Measurements from ENCODE around the gene IL21R.

IL21R gene

DNA sequence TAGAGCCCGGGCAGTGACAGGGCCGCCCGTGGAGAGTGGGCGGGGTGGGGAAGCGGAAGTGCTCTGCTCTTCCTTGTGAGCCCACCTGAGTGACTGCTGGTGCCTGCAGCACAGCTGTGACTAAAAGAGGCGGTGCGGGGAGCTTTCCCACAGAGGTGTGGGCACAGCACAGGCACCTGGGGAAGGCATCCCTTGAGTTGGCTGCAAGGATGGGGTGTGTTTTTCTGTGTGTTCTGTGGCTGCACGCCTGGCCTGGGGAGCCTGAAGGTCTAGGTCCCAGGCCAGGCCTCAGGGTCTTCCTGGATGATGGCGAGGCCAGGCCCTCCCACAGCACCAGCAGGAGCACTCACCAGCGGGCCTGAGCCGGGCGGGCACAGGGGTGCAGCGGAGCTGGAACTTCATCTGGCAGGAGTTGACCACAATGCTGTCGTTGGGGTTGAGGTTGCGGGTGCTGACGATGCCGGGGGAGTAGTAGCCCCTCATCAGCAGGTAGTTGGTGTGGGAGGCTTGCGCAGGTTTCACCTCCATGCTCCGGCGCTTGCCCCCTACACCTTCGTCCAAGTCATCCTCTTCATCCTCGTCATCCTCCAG, 67.1 kb downstream of the IL21R start:
- DNase-seq: no peak

DNA sequence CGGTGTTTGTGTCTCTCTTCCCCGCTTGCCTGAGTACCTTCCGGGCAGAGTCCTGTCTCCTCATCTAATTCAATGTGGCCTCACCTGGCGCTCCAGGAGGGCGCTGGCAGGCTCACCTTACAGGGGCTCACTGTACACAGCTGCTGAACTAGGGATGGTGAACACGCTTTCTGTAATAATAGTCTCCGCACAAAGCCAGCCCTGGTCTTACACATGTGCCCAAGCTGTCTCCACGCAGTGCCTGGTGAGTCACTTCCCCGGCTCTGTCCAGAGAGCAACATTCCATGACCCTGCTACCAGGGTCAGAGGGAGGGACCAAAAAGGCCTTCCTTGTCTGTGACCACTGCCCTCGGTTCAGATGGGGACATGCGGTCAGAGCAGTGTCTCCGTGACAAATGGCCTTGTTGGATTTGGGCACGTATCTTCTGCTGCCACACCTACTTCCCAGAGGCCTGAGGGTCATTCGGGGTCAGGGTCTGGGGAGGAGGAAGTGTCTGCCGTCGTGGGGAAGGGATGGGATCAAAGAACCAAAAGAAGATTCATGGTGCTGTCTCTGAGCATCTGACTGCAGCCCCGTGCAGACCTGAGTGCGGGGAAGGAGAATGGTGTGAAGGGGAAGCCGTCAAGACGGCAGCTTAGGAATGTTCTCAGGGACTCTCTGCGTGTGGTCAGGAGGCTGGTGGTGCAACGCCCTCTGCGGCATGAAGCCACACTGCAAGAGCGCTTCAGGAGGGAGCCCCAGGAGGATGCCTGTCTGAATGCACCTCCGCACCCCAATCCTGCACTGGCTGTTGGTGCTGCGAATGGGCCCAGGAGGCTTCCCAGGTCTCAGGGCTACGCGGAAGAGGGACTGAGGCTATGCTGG, 68.8 kb downstream of the IL21R start:
- no peak for DNase-seq

DNA sequence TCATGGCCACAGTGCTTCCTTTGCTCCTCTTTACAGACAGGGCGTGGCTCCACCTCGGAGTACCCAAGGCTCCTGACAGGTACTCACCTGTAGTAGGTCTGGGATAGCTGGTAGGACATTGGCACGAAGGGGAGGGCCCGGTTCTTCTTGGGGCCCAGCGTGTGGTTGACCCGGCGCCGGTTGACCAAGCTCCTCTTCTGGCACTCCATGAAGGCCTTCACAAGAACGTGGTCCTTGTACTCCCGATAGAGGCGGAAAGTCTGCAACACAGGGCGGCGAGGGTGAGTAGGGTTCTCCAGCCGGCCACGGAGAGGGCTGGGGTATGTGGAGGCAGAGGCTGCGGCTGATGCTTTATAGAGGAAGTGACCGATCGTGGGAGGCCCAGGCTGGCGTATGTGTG, 69.7 kb downstream of the IL21R start:
- DNase-seq: no peak

DNA sequence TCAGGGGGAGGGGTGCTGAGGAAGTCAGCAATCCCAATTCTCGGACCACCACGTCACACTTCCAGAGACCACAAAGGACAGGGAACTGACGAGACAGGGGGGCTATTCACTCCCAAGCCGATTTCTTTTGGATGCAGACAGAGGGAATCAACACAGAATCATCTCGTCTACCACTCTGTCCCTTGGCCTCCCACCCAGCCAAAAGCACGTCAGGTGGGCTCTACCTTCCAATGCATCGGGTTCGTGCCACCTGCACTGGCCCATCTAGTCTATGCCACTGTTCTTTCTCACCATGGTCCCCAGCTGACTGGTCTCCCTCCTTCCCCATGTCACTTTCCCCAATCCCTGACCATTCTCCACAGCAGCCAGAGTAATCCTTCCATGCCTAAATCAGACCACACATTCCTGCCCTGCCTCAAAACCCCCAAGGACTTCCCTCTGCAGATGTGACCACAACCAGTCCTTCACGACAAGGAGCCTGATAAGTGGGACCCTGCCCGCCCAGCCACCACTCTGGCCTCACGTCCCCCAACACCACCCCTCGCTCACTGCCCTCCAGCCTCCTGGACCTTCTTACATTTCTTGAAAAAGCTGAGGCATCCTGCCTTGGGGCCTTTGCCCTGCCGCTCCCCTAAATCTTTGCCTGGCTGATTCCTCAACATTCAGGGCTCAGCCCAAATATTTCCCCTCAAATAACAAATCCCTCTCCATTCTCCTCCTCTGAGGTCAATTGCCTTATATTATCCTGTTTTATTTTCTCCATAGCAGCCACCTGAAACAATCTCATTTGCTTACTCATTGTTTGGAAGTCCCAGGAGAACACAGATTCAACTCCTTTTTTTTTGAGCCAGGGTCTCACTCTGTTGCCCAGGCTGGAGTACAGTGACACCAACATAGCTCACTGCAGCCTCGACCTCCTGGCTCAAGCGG, 70.4 kb downstream of the IL21R start:
- DNase-seq: no peak

DNA sequence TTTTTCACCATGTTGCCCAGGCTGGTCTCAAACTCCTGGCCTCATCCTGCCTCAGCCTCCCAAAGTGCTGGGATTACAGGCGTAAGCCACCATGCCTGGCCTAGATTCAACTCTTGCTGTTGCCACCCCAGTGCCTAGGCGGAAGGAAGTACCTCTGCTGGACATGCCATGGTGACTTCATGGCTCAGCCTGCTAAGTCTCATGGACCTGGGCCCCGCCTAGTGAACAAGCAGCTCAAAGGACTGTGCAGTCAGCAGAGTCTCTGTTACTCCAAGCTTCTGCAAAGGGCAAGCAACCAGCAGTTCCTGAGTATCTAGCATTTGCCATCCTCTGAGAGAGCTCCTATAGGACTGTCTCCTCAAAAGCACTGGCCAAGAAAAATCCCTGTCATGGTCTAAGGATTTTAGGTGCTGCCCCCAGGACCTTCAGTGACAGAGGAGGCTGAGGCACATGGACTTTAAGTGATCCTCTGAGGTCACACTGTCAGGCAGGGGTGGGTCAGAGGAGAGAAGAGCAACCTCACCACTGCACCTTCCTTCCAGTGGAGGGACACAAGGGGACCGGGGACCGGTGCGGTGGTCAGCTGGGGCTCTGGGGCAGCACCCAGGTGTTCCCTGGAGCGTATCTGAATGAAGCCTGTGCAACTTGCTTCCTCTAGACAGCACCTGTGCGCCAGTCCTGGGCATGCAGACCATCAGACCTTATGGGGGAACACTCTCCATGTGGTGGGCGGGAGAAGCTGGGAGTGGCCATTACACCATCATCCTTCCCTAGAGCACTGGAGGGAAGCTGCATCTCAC, 71.3 kb downstream of the IL21R start:
- DNase-seq: no peak

DNA sequence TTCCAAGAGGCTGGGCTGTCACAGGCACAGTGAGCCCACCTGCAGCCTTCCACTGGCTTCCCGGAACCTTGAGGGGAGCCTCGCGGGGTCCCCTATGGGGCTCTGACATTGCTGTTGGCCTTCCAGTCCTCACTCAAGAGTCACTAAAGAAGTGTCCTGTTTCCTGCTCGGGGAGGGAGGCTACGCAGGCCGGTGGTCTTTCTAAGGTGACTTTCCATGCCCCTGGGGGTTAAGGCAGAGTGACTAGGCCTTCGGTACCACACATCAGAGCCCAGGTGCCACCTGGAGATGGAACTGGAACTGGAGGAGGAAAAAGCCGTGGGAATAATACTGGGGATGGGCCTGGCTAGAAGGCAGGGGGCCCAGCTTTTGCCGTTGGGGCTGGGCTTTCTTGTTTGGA, 72.1 kb downstream of the IL21R start:
- DNase-seq: no peak

DNA sequence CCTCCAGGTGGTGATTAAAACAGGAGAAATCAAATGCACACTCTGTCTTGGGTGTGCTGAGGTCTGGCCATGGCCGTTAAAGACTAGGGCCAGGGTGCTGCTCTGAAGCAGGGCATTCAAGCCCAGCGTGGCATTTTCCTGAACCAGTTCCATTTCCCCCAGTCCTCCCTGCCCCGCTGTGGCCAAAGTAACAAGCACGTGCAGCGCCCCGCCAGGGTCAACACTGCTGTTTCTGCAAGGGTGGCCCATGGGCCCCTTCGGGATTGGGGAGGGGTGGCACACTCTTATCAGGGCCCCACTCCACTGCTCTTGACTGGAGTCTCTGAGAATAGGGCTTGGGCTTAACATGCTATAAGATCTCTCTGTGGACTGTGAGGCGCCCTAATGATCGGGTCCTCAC, 72.9 kb downstream of the IL21R start:
- DNase-seq: no peak

DNA sequence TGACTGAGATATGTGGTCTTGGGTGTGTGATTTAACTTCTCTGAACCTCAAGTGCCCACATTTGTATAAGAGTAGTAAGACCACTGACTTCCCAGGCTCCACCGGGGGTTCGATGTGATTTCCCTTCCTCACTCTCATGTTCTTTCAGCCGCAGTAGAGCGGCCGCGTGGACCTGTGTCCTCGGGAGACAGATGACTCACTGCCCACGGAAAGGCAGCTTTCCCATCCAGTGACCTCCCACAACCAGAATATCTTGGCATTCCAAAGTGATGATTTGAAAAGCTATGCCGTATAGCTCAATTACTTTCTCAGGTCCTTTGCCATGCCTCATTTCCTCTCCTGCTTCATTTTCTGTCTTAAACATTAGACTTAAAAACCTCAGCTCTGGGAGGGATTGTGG, 73.6 kb downstream of the IL21R start:
- DNase-seq: no peak

DNA sequence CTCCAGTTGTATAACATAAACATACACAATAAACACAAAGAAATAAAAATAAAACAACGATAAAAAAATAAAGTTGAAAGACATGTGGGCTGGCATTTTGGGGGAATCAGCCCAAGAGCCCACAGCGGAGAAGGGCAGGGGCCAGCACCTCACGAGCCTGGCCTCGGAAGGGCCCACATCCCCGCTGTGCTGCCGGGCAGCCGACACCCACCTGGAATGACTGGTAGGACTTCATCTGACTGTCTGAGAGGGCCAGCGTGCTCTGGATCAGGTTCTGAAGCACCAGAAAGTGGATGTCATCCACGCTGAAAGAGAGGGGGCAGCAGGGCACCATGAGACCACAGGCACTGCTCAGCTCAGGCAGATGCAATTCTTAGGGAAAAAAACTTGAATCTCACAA, 74.3 kb downstream of the IL21R start:
- DNase-seq: no peak

DNA sequence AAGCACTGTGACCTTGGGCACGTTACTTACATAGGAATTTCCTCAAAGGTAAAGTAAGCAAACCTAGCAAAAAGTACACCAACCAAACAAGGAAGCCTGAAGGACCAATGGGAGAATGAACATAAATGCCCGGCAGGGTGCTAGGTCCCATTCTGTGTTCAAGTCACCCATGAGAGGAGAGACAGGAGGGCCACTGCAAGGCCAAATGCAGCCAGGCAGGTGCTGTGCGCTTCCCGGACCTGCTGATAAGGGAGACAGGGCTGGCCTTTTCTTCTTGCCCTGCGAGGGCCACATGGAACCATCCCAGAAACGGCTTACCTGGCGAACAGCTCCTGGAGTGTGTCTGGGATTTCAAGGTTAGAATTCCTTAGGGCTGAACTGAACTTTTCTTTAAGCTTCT, 78.8 kb downstream of the IL21R start:
- no peak for DNase-seq

DNA sequence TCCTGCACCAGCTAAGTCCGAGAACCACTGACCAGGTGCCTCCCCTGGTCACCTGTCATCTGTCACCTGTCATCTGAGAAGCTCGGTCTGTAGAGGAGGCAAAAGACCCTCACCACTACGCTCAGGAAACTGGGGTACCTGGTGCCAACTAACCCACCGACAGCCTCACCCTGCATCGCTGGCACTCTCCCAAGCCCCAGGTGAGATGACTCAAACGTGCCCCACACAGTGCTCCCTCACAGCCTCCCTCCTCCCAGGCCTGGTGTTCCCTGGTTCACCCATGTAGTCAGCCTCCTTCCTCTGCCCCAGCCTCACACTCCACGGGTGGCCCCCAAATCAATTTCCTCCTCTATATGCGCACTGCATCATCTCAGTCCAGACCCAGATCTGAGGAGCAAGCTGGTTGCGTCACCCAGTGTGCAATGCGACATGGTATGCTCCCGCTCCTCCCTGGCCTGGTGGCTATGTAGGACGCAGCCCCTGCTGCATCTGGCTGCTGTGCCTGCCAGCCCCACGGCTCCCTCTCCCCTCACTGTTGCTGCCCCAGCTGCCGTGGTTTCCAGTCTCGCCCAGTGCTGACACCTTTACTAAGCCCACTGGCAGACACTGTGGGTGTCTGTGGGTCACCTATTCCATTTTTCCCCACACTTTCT, 79.4 kb downstream of the IL21R start:
- DNase-seq: no peak

DNA sequence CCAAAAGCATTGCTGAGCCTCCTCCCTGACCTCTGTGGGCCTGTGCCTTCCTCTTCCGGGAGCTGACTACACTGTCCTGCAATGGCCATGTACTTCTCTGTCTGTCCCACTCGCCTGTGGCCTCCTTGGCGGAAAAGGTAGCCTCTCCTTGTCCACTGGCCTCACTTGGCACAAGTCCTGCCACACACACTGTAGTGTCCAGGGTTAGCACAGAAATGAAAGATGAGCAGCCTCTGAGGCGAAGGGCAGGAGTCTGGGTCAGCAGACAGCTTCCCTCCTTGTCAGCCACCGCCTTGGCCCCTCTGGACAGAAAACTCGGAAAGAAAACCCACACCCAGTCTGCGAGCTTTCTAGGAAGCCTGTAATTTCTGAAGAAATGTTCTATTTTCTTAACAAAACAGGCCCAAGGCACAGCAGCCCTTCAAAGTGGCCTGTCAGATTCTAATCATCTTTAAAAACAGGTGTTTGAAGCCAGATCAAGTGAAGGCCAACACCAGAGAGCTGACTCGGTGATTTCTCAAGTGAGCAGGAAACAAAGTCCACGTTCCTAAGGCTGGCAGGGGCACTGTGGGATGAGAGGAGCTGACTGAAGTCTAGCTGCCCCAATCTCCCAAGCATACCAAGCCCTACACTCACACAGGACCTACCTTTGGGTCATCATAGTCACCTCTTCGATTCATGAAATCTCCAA, 80.6 kb downstream of the IL21R start:
- DNase-seq: no peak

DNA sequence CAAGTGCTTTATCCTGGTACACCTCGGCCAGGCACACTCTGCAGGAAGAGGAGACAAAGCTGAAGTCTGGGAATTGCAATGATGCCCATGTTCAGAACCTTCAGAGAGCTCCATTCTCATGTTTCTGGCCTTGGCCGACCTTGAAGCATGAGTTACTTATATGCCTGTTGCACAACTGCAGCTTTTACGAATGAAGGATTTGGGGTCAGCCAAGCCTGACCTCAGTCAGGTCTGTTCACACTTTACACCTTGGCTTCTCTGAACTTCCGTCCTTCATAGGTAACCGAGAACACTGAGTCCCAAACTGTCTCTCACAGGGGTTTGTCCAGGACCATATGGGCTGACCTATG, 81.1 kb downstream of the IL21R start:
- no peak for DNase-seq

DNA sequence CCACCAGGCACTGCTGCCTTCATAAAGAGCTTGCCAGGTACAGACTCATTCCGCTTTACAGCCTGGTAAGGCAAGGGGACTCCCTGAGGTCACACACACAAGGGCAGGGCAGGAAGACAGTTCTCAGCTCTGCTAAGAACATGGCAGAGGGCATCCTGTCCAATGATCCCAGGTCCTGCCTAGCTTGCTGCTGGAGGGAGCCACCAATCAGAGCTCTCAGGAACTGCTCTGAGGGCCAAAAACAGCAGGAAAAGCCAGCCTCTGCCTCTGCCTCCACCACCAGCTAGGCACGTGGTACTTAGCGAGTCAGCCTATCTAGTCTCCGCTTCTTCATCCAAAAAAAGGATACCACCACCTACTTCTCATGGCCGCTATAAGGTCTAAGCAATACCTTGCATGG, 81.7 kb downstream of the IL21R start:
- DNase-seq: no peak

DNA sequence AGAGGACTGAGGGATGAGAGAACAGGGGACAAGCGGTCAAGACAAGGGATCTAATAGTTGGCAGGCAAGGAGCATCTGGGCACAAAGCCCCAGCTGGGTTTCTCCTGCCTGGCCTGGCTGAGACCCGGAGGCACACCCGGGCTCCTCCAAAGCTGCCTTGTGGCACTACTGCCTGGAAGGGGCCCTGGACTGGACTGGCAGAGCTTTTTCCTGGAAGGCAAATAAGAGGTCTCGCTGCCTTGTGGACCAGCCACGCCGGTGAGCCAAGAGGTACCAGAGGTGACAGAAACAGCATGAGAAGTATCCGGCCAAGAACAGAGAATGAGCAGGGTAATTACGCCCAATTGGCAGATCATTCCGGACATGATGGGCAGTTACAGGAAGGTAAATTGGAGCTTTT, 83.2 kb downstream of the IL21R start:
- no peak for DNase-seq

DNA sequence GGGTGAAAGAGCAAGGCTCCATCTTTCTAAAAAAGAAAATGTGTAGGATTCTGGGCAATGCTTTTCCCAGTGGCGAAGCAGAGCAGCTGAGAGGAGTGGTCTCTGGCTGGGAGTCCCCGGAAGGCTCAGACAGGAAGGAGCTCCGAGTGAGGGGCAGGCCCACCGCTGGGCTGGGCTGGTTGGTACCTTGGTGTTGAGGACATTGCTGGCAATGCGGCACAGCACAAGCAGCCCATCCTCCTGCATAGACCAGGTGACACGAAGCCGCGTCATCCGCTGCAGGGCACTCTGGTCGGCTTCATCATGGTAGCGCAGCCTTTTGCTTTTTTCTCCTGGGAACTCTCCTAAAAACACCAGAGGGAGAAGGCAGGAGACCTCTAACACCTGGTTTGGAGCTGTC, 83.8 kb downstream of the IL21R start:
- DNase-seq: no peak

DNA sequence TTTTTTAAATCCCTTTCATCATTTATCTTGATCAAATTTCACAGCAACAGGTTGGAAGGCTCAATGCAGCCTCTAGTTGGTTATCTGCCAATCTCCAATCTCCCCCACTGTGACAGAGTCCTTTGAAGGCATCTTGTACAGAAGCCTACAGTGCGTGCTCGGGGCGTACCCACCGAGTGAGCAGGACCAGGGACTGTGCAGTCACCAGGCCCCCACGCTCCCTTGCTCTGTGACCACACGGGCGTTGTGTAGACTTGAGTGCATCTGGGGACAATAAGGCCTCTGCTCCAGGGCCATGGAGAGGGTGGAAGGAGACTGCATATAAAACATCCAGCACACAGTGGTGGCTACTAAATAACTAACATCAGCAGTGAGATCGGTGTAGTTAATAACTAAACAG, 84.4 kb downstream of the IL21R start:
- DNase-seq: no peak

DNA sequence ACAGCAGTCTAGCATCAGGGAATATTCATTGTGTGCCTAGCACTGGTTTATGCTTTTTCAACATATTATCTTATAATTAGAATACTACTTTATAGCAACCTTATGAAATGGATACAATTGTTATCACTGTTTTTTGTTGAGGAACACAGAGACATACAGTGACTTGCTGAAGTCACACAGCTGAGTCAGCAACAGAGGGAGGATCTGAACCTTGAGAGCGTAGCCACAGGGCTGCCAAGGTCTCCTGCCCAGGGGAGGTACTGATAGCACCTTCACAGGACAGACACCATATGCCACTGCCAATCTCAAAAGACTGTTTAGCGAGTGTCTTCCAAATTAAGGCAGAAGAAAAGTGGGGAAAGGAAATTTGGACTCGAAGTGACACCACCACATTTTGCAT, 84.8 kb downstream of the IL21R start:
- no peak for DNase-seq

DNA sequence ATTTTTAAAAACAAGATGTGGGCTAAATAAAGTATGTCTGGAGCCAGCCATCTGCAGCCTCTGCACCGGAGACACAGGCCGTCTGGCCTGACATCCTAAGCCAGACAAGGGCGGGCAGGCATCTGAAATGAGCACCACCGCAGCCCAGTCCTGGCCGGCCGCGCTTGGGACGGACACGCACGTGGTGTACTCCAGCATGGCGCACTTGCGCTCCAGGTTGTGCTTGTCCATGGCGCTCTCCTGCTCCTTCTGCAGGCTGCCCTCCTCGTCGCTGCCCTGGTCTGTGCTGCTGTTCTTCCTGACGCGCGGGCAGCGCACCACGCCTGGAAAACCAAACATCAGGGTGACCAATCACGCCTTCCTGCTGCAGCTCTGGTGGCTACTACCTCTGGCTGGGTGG, 87.4 kb downstream of the IL21R start:
- DNase-seq: no peak

DNA sequence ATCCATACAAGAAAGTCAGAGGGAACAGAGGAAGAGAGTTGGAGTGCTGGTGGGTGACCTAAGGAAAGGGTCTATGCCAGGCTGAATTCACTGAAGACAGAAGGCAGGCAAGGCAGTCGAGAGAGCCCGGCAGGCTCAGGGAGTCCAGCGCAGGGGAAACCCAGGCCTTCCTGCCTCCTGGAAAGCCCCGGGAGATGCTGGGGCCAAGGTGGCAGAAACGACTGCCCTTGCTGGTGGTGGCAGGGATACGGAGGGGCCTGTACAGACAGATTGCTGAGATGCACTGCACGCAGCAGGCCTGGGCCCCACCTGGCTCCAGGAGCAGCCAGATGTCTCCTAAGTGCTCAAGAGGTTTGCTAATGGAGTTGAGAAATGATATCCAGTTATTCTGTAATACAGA, 87.9 kb downstream of the IL21R start:
- no peak for DNase-seq

DNA sequence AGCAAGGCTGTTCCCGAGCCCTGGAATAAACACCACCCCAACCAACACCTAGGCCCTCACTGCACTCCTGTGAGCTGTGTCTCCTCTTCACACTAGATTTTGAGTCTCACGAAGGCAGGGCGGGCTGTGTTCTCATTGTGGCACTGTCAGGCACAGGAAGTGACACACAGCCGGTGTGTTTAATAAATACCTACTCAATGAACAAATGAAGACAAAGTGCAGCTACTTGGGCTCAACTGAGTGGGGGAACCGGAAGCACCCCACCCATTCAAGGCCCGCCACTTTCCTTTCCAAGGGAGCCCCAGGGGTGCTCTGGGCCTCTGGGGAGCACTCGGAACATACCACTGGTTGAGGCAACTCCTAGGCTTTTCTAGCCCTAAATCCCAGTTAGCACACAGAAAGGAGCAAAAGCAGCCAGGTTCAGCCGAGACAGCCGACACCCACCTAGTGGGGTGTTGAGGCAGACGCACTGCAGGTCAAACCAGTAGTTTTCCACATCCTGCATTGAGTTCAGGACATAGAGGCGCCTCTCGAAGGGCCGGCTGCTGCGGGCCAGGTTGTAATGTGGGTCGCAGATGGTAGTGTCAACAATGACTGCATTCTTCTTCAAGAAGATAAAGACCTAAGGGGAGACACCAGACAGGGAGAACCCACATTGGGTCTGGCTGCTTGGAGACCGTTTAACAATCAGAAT, 90.1 kb downstream of the IL21R start:
- DNase-seq: no peak

Data from CD4-positive, alpha-beta T cell treated with Interleukin-15 for 1 hour (primary cell).